ENCODE data around the gene TMCC1. TPM values are rescaled to one million over a fixed set of nuclear protein-coding genes. Genes with fewer than 3 reads are reported as not detected.

Gene TMCC1
- total and polyA plus RNA-seq, 2 experiments from 2014 or later: 12.3 to 26.9 TPM

GRCh38 chr3:129937717-129938116, 44.2 kb upstream of the TMCC1 start:
- H3K27ac ChIP-seq: no peak overlapping the region
- no peak for DNase-seq (ENCODE audit: low read depth in 1 of 2, low spot score in 1 of 2)
- TF ChIP-seq CTCF (IDR thresholded peaks at IDR 0.05; ENCODE audit: low read depth, low read length): no peak

GRCh38 chr3:129936757-129937156, 43.2 kb upstream of the TMCC1 start:
- Histone ChIP-seq H3K27me3 (peaks cover 3% of the 10 kb centered on the region), H3K4me3 (no peak overlapping the region), H3K27ac (no peak overlapping the region), H3K9me3 (ENCODE audit: low read depth) (no peaks in the 10 kb centered on the region), H3K36me3 (no peaks in the 10 kb centered on the region), H3K4me1 (ENCODE audit: low read depth) (no peaks in the 10 kb centered on the region)
- no peak for TF ChIP-seq CTCF (IDR thresholded peaks at IDR 0.05; ENCODE audit: low read depth, low read length)
- peak in 1 of 2 donors; percentile 70 for DNase-seq (ENCODE audit: low read depth in 1 of 2, low spot score in 1 of 2)

More at GRCh38 chr3:129937717-129938116, 44.2 kb upstream of the TMCC1 start:
- Histone ChIP-seq H3K9me3 (ENCODE audit: low read depth) (no peaks in the 10 kb centered on the region), H3K27me3 (peaks cover 3% of the 10 kb centered on the region), H3K36me3 (no peaks in the 10 kb centered on the region), H3K4me1 (ENCODE audit: low read depth) (no peaks in the 10 kb centered on the region), H3K4me3 (no peak overlapping the region)

DNA sequence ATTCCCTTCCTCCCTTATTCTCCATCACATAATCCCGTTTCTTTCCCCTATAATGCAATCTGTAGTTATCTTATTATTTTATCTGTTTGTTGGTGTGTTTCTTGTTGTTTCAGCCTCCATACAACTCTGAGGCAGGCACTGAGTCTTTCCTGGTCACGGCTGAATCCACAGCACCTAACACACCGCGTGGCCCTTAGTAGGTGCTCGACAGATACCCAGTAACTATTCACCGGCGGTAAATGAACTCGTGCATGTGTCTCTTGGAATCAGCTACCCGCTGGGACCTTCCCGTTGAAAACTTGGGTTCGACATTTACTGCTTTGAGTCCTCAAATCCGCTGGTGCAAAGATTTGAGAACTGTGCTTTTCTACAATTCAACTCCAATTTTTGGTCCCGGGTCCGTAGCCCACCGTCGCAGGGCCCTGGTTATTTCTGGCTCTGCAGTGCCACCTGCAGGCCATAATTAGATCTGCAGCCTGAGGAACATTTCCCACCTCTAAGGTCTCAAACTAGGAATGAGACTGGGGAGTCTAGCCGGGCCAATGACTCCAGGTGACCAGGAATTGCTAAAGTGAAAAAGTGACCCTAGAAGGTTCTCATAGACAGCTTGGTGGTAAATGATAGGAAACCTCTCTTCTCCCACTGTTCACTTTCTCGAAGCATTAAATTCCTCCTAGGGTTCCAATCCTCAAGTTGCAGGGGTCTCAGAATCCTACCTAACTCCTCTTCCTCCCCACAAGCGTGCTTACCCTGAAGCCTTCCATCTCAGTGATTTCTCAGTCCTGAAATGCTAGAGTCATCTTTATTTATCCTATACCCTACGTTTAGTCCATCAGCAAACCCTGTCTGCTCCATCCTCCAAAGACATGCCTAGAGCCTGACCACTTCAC, 41.0 kb upstream of the TMCC1 start:
- Histone ChIP-seq H3K27me3 (peaks cover 3% of the 10 kb centered on the region), H3K9me3 (ENCODE audit: low read depth) (no peaks in the 10 kb centered on the region), H3K27ac (no peak overlapping the region), H3K36me3 (no peaks in the 10 kb centered on the region), H3K4me3 (no peak overlapping the region), H3K4me1 (ENCODE audit: low read depth) (no peaks in the 10 kb centered on the region)
- DNase-seq (ENCODE audit: low read depth in 1 of 2, low spot score in 1 of 2): peak; percentile 46 to 51
- TF ChIP-seq CTCF (IDR thresholded peaks at IDR 0.05; ENCODE audit: low read depth, low read length): peak; percentile 82

DNA sequence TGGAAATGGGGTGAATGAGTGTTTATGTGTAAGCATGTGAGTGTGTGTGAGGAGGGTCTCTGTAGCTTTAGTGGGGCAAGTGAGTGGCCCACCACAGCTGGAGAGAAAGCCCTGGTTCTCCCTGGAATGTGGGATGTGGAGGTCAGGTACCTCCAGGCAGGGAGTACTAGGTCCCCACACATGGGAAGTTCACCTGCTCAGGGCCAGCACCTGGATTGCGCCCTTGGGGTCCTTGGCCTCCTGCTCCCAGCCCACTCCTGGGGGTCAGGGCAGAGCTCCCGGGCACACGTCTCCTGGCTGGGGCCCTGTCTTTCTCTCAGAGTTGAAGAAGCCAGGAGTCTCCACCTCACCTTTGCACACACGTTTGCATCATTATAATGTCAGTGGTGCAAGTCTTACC, 40.0 kb upstream of the TMCC1 start:
- DNase-seq (ENCODE audit: low read depth in 1 of 2, low spot score in 1 of 2): no peak
- no peak for TF ChIP-seq CTCF (IDR thresholded peaks at IDR 0.05; ENCODE audit: low read depth, low read length)
- H3K36me3 ChIP-seq: no peaks in the 10 kb centered on the region
- peaks cover 3% of the 10 kb centered on the region for H3K27me3 ChIP-seq
- no peaks in the 10 kb centered on the region for H3K9me3 ChIP-seq (ENCODE audit: low read depth)
- H3K4me3 ChIP-seq: no peak overlapping the region
- H3K4me1 ChIP-seq (ENCODE audit: low read depth): no peaks in the 10 kb centered on the region
- no peak overlapping the region for H3K27ac ChIP-seq

DNA sequence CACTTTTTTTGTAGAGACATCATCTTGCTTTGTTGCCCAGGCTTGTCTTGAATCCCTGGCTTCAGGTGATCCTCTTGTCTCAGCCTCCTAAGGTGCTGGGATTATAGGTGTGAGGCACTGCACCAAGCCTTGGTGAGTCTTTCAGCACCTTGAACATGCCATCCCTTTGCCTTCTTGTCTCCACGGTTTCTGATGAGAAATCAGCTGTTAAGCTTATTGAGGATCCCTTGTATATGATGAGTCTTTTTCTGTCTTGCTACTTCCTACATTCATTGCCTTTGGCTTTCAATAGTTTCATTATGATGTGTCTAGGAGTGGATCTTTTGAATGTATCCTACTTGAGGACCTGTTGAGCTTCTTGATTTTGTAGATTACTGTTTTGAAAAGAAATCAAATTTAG, 35.9 kb upstream of the TMCC1 start:
- DNase-seq (ENCODE audit: low read depth in 1 of 2, low spot score in 1 of 2): no peak
- no peaks in the 10 kb centered on the region for H3K9me3 ChIP-seq (ENCODE audit: low read depth)
- no peaks in the 10 kb centered on the region for H3K36me3 ChIP-seq
- H3K4me3 ChIP-seq: no peak overlapping the region
- H3K4me1 ChIP-seq (ENCODE audit: low read depth): no peaks in the 10 kb centered on the region
- TF ChIP-seq CTCF (IDR thresholded peaks at IDR 0.05; ENCODE audit: low read depth, low read length): no peak
- peaks cover 3% of the 10 kb centered on the region for H3K27me3 ChIP-seq
- H3K27ac ChIP-seq: no peak overlapping the region
